Left forelimb (tissue), 1 donor: ENCODE data around the gene SREK1IP1.
A peak's percentile ranks its signal among the peaks of the same experiment; 100 is the strongest.

ENCODE experiments used
- DNase-seq: peaks from one replicate; pipeline ENCODE4 v3.0.0-alpha.2; 2018; ENCODE audit warnings: low spot score

The SREK1IP1 gene

GRCh38 chr5:64768358-64769312, at the start of gene SREK1IP1, which contains the start of gene CWC27:
TSS of gene SREK1IP1 (minus strand) at chr5:64768691. CDS start at chr5:64768517, 174 bp downstream.
TSS of gene CWC27 (plus strand) at chr5:64768930. CDS start at chr5:64769147, 217 bp downstream.
- peak; percentile 89 for DNase-seq

GRCh38 chr5:64818245-64818644, 49.8 kb upstream of the SREK1IP1 start:
- DNase-seq, result no peak

GRCh38 chr5:64814073-64814472, 45.6 kb upstream of the SREK1IP1 start:
- DNase-seq, result no peak

- no peak for DNase-seq
Observed at GRCh38 chr5:64811050-64811640, 42.7 kb upstream of the SREK1IP1 start.

GRCh38 chr5:64807520-64807919, 39.0 kb upstream of the SREK1IP1 start:
- no peak for DNase-seq

- DNase-seq, result no peak
Observed at GRCh38 chr5:64806537-64806936, 38.0 kb upstream of the SREK1IP1 start.

GRCh38 chr5:64800926-64801325, 32.4 kb upstream of the SREK1IP1 start:
- no peak for DNase-seq

- no peak for DNase-seq
Observed at GRCh38 chr5:64796301-64796700, 27.8 kb upstream of the SREK1IP1 start.

- DNase-seq, result no peak
Observed at GRCh38 chr5:64794053-64794770, 25.7 kb upstream of the SREK1IP1 start.

- no peak for DNase-seq
Observed at GRCh38 chr5:64792469-64792868, 24.0 kb upstream of the SREK1IP1 start.

- no peak for DNase-seq
Observed at GRCh38 chr5:64790210-64790609, 21.7 kb upstream of the SREK1IP1 start.

GRCh38 chr5:64789457-64789856, 21.0 kb upstream of the SREK1IP1 start:
- DNase-seq, result no peak

GRCh38 chr5:64788156-64788555, 19.7 kb upstream of the SREK1IP1 start:
- DNase-seq, result no peak

GRCh38 chr5:64786372-64786771, 17.9 kb upstream of the SREK1IP1 start:
- no peak for DNase-seq

GRCh38 chr5:64784451-64785025, 16.0 kb upstream of the SREK1IP1 start:
- peak; percentile 67 for DNase-seq

- no peak for DNase-seq
Observed at GRCh38 chr5:64775291-64775690, 6.8 kb upstream of the SREK1IP1 start.

- DNase-seq, result no peak
Observed at GRCh38 chr5:64773533-64773932, 5.0 kb upstream of the SREK1IP1 start.

GRCh38 chr5:64771736-64772135, 3.2 kb upstream of the SREK1IP1 start:
- no peak for DNase-seq

- no peak for DNase-seq
Observed at GRCh38 chr5:64769855-64770254, 1.4 kb upstream of the SREK1IP1 start.

- DNase-seq, result peak; percentile 64
Observed at GRCh38 chr5:64767959-64768357, 533 bp downstream of the SREK1IP1 start.

GRCh38 chr5:64766941-64767340, 1.6 kb downstream of the SREK1IP1 start:
- DNase-seq, result no peak
